Mammary epithelial cell (primary cell): ENCODE measurements around the gene CNOT6L.

ENCODE experiments used
- EZH2 ChIP-seq: IDR thresholded peaks from 2 replicates; pipeline ENCODE4 v1.6.1; 2012; ENCODE audit warnings: low read length, inconsistent platforms, borderline replicate concordance
- TF ChIP-seq, protein P1 (sequence below), 2 donors: IDR thresholded peaks in 1 of 2; conservative IDR thresholded peaks in 1 of 2; 2 replicates each; pipeline ENCODE4 v1.5.1; 2011 to 2012; ENCODE audit warnings: inconsistent platforms in 2 of 2, low read length in 2 of 2, mild to moderate bottlenecking in 2 of 2, control low read depth in 1 of 2, low read depth in 1 of 2; ENCODE audit not compliant: insufficient read depth in 1 of 2; ENCODE audit errors: extremely low read depth in 1 of 2

DNA sequence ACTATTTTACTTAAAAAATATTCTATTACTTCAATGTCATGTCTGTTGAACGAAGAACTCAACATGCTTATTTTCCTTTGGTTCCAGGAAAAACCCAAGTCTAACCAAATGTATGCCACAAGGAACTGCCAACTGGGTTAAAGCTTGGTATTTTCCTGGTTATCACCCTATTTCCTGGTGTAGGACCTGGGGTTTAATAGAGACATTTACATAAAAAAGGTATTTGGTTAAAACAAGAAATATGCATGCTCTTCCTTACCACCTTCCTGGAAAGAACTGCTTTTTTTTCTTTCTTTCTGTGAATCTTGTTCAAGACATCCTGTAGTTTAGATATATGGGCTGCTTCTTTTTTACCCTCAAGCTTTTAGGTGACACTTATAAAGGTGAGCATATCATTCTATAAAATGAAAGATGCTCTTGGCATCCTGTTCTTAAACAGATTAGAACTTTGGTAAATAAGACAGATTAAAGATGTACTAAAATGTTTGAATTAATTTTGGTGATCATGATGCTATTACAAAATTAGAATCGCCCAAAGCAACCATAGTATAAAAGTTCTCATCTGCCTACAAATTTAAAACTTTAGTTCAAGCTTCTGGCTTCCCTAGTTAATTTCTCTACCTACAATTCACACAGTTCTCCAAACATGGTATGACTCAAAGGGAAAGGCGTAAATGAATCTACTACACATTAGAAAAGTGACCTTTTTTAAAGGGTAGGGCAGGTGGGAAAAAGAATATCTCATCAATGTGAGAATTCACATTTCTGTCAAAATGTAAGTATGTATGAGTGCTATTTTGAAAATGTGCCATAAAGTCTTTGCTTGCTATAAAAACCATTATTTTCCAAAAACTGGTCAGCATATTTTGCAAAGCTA is 103.5 kb downstream of the CNOT6L start:
- TF ChIP-seq, protein P1, sequence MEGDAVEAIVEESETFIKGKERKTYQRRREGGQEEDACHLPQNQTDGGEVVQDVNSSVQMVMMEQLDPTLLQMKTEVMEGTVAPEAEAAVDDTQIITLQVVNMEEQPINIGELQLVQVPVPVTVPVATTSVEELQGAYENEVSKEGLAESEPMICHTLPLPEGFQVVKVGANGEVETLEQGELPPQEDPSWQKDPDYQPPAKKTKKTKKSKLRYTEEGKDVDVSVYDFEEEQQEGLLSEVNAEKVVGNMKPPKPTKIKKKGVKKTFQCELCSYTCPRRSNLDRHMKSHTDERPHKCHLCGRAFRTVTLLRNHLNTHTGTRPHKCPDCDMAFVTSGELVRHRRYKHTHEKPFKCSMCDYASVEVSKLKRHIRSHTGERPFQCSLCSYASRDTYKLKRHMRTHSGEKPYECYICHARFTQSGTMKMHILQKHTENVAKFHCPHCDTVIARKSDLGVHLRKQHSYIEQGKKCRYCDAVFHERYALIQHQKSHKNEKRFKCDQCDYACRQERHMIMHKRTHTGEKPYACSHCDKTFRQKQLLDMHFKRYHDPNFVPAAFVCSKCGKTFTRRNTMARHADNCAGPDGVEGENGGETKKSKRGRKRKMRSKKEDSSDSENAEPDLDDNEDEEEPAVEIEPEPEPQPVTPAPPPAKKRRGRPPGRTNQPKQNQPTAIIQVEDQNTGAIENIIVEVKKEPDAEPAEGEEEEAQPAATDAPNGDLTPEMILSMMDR (conservative IDR thresholded peaks at IDR 0.05 in 1 of 2, IDR thresholded peaks at IDR 0.05 in 1 of 2; ENCODE audit: extremely low read depth in 1 of 2, insufficient read depth in 1 of 2, low read depth in 1 of 2, low read length in 2 of 2) = no peak
- no peak for TF ChIP-seq EZH2
